GM21528 (cell line): Measurements from ENCODE around the gene AHSG.

ENCODE experiments used
- ATAC-seq: cut with Tn5 transposase; IDR thresholded peaks from one replicate; pipeline ENCODE4 v1.9.1; 2021; ENCODE audit warnings: mild to moderate bottlenecking, moderate library complexity; ENCODE audit not compliant: unreplicated experiment, low FRiP score

AHSG gene

DNA sequence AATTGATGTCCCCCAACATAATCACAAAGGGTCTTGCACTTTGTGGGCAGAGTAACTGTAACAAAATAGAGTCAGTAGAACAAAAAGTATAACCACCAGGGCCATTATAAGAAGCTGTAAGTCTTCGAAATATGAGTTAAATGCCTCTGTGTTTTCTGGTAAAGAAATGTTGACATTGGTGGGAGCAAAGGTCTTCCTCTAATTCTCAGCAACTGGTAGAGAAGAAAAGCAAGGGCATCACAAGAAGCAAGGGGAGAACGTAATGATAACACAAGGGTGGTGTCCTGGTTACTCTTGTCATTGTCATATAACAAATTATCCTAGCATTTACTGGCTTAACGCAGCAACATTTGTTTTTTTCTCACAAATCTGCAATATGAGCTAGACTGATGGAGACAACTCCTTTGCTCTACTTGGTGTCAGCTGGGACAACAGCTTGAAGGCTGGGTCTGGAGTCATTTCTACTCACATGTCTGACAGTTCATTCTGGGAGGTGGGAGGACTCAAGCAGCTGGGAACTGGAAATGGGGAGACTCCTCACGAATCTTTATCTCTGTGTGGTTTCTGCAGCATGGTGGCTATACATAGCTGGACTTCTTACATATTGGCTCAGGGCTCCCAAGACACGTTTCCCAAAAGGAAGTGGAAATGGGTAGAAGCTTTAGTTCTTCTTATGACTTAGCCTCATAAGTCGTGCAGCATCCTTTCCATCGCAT lies 22.1 kb upstream of the AHSG start:
- ATAC-seq = no peak

DNA sequence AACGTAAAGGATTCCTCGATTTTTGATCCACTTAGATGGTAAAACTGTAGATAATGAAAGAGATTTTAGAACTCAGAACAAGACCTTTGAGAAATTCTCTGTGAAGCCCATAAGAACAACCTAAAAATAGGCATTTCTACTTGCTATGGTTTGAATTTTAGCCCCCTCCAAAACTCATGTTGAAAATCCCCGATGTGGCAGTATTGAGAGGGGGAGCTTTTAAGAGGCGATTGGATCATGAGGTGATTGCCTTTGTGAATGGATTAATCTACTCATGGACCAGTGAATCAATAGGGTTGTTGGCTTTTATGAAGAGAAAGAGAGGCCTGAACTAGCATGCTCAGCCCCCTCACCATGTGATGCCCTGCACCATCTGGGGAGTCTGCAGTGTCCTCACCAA lies 20.2 kb upstream of the AHSG start:
- no peak for ATAC-seq

DNA sequence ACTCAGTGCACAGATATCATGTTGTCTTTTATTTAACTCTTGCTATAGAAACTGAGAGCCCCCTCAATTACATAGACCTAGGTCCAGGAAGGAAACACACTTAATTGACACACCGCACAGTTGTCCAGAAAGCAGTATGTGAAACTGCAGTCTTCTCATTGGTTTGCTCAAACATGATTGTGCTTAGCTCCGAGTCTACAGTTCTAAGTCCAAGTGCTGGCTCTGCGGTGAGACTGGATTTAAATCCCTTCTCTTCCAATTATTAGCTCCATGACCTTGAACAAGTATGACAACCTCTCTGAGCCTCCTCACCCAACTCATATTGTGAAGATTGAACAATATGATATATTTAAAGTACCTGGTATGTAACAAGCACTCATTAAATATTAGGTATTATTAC lies 19.0 kb upstream of the AHSG start:
- no peak for ATAC-seq

DNA sequence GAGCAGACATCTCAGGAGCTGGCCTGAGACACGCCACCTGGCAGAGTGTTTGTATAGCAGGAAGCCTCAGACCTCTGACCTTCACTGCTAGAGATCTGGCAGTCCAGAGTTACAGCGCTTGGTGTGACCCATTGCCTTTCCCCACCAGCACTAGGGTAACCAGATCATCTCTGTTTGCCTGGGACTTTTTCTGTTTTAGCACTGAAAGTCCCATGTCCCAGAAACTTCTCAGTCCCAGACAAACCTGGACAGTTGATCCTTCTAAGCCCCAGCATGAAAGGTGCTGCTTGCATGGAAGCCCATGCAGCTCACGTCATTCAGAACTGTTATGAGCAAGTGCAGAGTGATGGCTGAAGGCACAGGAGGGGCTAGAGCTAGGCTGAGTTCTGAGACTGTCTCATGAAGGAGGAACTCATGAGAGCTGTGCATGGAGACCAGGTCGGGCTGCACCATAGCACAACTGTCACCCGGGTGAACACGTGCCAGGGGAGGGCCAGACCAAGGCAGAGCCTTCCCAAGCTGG lies 18.2 kb upstream of the AHSG start:
- ATAC-seq = no peak

DNA sequence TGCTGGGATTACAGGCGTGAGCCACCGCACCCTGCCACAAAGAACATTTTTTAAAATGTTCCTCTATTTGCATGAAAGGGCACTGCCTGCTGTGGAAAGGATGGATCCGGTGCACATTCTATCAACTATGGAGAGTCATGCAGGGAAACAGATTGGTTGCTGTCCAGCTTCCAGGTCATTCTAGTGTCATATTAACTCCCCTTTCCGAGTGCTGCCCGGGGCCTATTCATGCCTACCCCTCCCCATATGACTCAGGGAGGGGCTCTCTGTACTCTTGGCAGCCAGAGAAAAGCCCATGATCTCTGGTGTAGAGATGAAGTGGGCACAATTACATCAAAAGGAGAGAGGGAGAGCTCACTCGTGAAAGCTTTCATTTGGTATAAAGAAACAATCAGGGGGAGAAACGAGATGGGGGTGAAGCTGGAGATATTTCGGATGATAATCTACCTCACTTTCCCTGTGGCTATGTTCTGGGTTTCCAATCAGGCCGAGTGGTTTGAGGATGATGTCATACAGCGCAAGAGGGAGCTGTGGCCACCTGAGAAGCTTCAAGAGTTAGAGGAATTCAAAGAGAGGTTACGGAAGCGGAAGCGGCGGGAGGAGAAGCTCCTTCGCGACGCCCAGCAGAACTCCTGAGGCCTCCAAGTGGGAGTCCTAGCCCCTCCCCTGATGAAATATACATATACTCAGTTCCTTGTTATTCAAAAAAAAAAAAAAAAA lies 16.1 kb upstream of the AHSG start:
- no peak for ATAC-seq

DNA sequence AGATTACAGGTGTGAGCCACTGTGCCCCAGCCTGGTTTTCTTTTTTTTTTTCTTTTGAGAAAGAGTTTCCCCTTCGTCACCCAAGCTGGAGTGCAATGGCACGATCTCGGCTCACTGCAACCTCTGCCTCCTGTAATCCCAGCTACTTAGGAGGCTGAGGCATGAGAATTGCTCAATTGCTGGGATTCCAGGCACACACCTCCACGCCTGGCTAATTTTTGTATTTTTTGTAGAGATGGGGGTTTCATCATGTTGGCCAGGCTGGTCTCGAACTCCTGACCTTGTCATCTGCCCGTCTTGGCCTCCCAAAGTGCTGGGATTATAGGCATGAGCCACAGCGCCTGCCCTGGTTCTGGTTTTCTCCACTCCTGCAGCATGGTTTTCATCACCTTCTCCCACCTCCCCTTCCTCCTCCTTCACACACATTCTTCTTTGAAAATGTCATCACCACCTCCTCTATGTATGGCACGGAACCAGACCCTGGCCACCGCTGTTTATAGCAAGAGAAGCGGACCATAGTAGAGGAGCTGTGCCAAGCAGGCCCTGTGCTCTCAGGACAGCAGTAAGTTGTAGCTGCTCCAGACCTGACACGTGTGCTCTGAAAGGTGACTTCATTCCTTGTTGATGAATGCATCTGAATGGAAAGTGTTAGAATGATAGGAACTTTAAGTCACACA lies 14.6 kb upstream of the AHSG start:
- ATAC-seq = no peak

DNA sequence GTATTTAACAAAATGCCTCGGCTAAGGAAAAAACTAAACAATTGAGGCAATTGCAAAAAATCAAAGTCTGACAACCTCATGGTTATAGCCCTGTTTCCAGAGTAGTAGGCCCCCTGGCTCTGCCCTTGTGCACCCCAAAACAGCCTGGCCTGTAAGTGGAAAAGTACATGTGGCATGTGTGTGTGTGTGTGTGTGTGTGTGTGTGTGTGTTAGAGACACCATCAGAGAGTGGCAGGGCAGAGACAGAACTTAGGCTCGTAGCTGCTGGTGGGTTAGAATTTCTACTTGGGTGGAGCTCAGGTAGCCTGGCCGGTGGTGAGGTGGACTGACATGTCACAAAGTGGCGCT lies 14.1 kb upstream of the AHSG start:
- ATAC-seq = no peak

DNA sequence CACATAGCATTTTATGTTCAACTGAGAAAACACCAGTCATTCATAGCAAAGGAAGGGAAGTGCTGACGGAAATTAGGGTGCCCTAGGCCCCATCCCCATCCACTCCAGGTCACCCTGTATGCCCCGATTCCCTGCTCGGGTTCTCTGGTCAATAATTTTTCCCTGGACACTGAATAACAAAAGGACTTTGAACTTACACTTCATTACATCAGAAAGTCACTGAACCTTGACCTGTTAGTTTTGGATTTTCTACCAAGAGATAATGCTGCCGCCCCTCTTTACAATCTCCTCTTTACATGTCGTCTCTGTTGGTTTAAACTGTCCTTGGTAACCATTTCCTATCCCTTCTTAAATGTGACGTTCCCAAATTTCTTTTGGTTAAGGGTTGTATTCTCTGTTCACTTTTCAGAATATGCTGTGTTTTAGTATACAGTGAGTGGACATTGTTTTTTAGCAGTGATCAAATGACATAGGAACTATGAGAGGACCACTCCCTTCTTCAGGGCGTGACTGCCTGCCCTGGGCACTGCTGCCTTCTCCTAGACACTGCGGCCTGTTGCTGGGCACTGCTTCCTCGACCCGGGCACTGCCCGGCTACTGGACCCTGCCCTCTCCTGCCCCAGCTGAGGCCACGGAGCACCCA lies 13.6 kb upstream of the AHSG start:
- no peak for ATAC-seq

DNA sequence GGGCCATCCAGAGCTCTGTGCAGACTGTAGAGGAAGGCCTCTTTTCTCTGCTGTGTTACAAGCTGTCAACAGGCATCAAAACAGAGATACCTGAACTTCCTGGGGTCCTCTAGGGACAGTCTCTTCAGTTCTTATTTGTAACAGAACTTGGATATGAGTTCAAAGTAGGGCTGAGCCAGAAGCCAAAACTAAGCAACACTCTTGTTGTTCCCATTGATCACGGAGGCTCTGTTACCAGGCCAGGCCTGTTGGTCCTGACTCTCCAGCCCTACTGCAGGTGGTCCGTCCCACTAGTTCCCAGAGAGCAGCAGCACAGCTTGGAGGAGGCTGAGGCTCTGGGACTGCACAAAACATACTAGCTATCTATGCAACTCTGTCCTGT lies 13.1 kb upstream of the AHSG start:
- no peak for ATAC-seq

DNA sequence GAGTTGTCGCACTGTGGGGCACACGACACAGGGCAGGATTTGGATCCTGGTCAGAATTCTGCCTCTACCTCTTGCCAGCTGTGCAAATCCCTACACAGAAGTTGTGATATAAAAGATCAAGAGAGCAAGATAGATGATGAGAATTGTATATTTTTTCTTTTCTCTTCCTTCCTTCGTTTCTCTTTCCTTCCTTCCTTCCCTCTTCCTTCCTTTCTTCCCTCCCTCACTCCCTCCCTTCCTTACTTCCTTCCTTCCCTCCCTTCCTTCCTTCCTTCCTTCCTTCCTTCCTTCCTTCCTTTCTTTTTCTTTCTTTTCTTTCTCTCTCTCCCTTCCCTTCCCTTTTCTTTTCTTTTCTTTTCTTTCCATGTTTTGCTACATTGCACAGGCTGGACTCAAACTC lies 12.0 kb upstream of the AHSG start:
- ATAC-seq = no peak

DNA sequence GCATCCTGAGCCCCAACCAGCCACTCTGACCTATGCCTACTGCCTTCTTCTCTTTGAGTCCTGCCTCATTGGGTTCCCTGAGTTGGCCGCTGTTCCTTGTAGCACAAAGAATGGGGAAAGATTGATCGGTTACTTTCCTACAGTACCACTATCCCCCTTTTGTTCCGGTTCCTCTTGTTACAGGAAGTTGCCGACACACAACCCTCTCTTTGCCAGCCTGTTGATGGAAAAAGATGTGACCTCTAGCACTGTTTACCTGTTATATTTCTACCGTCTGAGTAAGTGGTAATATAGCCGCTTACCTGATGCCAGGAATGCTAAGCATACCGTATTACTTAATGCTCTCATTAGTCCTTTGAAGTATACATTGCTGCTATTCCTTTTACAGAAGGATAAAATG lies 9.7 kb upstream of the AHSG start:
- no peak for ATAC-seq

DNA sequence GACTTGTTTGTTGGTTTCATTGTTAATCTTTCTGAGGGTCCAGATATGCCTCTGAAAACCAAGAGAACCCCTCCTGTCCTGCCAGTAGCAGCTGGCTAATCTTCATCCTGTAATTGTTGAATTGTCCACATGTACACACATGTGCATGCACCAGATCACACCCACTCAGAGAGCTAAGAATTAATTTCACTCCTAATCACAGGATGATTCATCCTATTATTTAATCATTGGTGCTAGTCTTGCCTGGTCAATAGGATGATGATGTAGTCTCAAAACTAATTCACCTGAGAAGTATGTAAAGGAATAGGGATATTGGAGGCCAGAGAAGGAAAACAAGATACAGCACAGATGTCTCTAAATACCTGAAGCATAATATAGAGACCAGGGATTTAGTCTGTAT lies 7.8 kb upstream of the AHSG start:
- no peak for ATAC-seq

DNA sequence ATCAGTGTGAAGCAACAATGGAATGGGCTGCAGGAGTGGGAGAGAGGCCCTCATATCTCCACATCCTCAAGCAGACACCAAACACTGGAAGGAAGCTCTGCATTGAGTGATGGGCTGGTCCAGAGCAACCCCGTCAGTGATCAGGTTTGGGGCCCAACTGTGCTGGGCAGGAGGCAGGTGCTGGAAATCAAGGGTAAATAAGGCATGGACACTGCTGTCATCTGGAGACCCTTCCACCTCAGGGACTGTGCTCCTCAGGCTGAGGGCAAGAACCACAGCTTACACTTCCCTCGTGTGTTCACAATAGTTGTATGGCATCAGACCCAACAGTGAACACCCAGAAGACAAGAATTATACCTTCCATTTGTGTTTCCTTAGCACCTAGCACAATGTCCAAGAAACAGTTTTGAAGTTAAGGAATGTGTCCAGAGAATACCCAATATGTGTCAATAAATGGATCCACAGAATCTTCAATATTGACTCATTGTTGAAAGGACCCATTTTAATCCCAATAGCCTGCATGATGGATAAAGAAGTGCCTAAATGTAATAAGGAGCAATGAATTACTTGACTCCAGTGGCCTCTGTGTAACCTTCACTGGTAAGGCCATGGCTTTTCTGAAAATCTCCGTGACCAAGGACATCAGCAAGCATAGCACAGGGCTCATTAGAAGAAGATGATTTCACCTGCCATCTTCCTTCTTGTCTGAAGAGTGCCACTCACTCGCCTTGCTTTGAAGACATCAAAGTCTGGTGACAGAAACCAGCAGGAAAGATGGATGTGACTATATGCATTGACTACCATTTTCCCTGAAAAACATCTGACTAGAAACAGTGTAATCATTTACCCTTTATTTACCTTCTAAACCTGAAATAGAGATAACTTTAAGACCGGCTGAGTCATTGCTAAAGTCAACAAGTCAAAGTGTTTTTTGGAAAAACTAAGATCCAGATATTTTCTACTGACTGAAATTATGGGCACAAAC lies 7.0 kb upstream of the AHSG start:
- ATAC-seq = no peak

DNA sequence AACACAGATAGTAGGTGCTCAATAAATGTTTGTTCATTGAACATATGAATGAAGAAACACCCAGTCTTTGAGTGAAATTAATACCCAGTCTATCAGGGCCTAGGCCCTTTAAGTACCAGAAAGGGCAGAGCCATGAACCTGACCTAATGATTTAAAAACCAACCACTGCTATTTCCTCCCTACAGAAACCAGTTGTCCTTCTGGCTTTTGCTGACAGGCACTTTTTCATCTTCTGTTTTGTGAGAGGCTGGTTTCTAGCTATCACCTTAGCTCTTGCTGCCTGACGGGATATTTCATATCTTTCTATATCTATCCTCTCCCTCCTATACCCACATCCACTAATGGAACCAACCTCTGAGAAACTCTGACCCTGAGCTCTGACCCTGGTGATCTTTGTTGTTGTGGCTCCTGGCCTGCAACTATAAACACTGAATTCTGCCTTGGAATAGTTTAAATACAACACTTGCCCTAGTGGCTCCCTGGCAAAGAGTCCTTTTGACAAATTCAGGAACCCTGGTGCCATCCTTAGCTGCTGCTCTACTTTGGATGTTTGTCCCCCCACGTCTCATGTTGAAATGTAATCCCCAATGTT lies 4.1 kb upstream of the AHSG start:
- ATAC-seq = no peak

DNA sequence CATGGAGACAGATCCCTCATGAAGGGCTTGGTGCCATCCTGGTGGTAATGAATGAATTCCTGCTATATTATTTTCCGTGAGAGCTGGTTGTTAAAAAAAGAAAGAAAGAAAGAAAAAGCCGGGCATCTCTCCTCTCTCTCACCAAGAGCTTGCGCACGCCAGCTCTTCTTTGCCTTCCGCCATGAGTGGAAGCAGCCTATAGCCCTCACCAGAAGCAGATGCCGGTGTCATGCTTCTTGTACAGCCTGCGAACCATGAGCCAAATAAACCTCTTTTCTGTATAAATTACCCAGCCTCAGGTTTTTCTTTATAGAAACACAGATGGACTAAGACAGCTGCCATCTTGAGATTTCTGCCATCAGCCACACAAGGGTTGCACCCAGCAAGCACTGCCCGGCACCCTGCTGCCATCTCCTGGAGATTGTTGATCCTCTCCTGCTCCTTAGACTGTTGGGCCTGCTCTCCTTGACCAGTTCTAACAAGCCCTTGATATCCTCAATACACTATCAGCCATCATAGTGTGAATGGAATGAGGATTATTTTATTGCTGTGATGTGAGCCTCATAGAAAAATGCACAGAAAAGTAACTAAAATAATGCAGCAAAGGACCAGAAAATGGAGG lies 3.5 kb upstream of the AHSG start:
- no peak for ATAC-seq

DNA sequence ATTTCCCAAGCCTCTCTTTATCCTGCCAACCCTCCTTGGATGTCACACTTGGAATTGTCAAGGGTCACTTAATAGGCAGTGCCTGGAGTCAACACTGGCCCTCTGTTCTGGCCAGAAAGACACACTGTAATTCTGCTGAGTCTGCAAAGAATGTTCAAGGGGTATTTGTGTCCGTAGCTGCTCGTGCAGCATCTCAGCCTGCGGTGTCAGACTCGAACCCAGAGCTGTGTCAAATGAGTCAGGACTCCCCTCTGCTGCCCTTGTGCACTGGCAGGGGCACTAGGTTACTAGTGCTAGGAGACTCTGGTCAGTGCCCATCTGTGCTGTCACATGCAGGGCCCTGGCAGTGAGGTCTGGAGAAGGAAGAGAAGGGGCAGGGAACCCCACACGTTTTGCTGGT lies 795 bp upstream of the AHSG start:
- no peak for ATAC-seq

DNA sequence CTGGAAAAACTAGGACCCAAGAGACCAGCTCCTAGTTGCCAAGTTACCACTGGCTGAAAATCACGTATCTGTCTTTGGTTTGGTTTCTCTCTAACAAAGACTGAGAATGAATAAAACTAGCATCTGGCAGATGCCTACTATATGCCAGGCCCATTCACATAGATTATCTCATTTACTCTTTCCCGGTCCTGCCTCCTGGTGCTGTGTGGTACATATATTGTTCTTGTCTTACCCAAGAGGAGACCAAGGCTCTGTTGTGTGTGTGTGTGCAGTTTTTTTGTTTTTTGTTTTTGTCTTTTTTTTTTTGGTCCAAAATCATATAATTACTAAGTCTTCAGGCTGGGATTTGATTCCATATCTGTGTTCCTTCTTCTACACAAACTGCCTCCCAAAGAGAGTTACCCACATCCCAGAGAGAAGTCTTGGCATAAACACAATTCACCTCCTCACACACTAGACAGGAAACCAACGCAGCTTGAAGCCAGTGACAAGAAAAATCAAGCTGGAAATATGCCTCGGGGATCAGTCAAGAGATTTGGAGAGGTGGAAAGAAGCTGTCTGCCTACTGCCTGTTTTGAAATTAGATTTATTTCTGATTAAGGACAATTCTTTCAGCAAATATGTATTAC lies 891 bp downstream of the AHSG start:
- ATAC-seq = no peak

DNA sequence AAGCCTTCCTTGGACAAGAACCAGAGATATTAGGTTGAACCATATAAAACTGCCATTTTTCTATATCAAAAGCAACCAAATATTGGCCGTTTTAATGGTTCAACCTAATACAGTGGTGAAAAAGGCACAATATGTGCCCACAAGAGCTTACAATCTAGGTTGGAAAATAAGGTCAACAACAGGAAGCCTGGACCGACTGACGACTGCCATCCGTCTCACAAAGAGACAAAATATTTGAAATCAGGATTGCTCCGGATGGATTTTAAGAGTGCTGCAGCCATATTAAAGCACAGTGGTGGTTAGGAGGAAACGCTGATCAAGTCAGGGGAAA lies 1.4 kb downstream of the AHSG start:
- ATAC-seq = no peak
